ENCODE results near the gene CCDC57.

GRCh38 chr17:82184761-82185160 is 27.9 kb downstream of the CCDC57 start:
- TF ChIP-seq, protein P1, sequence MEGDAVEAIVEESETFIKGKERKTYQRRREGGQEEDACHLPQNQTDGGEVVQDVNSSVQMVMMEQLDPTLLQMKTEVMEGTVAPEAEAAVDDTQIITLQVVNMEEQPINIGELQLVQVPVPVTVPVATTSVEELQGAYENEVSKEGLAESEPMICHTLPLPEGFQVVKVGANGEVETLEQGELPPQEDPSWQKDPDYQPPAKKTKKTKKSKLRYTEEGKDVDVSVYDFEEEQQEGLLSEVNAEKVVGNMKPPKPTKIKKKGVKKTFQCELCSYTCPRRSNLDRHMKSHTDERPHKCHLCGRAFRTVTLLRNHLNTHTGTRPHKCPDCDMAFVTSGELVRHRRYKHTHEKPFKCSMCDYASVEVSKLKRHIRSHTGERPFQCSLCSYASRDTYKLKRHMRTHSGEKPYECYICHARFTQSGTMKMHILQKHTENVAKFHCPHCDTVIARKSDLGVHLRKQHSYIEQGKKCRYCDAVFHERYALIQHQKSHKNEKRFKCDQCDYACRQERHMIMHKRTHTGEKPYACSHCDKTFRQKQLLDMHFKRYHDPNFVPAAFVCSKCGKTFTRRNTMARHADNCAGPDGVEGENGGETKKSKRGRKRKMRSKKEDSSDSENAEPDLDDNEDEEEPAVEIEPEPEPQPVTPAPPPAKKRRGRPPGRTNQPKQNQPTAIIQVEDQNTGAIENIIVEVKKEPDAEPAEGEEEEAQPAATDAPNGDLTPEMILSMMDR (IDR thresholded peaks at IDR 0.05; ENCODE audit: low read length), result no peak
- TF ChIP-seq EZH2 (optimal IDR thresholded peaks at IDR 0.05; ENCODE audit: low read depth, low read length) (no peak), EZH2phosphoT487 (IDR thresholded peaks at IDR 0.05; ENCODE audit: low read length) (no peak)

All from MM.1S (cell line).